A673 (cell line): ENCODE measurements around the gene ARMH1. TPM values are rescaled to one million over a fixed set of nuclear protein-coding genes. Genes with fewer than 3 reads are reported as not detected.

Experiments
- BruUV-seq: library from RNA; stranded (reverse); fragments of 400-500 nt; replicated peaks from 2 replicates; lab custom pipeline; 2021; lab: Mats Ljungman, UMichigan
- CTCF ChIA-PET: fragments of 300-600 bp; sonication (Branson Sonifier 250); formaldehyde crosslinking; loops from one replicate; lab custom pipeline; 2022; ENCODE audit warnings: antibody characterized with exemption; lab: Charles Lee
- POLR2A ChIA-PET: fragments of 300-600 bp; sonication (Branson Sonifier 250); formaldehyde crosslinking; loops from one replicate; lab custom pipeline; 2022; ENCODE audit warnings: antibody characterized with exemption; ENCODE audit not compliant: low non-redundant PET; lab: Charles Lee
- DNase-seq: peaks from one replicate; pipeline ENCODE4 v3.0.0-alpha.2; 2015; ENCODE audit warnings: low spot score
- H3K27ac ChIP-seq: fragments of 200-600 bp; sonication (generic); 2 replicates; pipeline ENCODE4 v1.5.1; 2016; ENCODE audit warnings: mixed run types, low read depth, mild to moderate bottlenecking, mixed read lengths, antibody characterized with exemption, low read length; ENCODE audit not compliant: poor library complexity, severe bottlenecking
- H3K27me3 ChIP-seq: fragments of 200-600 bp; sonication (generic); replicated peaks from 2 replicates; pipeline ENCODE4 v1.6.1; 2017; ENCODE audit warnings: mixed run types, low read depth, mild to moderate bottlenecking, mixed read lengths, antibody characterized with exemption, low read length; ENCODE audit not compliant: insufficient read depth, poor library complexity
- H3K36me3 ChIP-seq: fragments of 200-600 bp; sonication (generic); 2 replicates; pipeline ENCODE4 v1.6.1; 2016; ENCODE audit warnings: mixed run types, mild to moderate bottlenecking, mixed read lengths, antibody characterized with exemption, low read length; ENCODE audit not compliant: insufficient read depth, poor library complexity, severe bottlenecking
- H3K4me1 ChIP-seq: fragments of 200-600 bp; sonication (generic); 2 replicates; pipeline ENCODE4 v1.6.1; 2017; ENCODE audit warnings: mixed run types, mild to moderate bottlenecking, mixed read lengths, antibody characterized with exemption, low read length; ENCODE audit not compliant: insufficient read depth, poor library complexity, severe bottlenecking
- H3K4me3 ChIP-seq: fragments of 200-600 bp; sonication (generic); 2 replicates; pipeline ENCODE4 v1.5.1; 2016; ENCODE audit warnings: low read depth, mixed run types, mild to moderate bottlenecking, mixed read lengths, low read length; ENCODE audit not compliant: poor library complexity, severe bottlenecking
- H3K9me3 ChIP-seq: fragments of 200-600 bp; sonication (generic); 2 replicates; pipeline ENCODE4 v1.6.1; 2016; ENCODE audit warnings: mixed run types, low read depth, mild to moderate bottlenecking, mixed read lengths, antibody characterized with exemption, low read length; ENCODE audit not compliant: poor library complexity, severe bottlenecking
- CTCF ChIP-seq: fragments of 300-800, 200-600 bp; sonication (generic); conservative IDR thresholded peaks from 2 replicates; pipeline ENCODE4 v1.5.1; 2017; ENCODE audit warnings: low read depth, mild to moderate bottlenecking, antibody characterized with exemption, low read length, moderate library complexity, mixed read lengths
- EZH2 ChIP-seq: fragments of 200-600 bp; sonication (generic); IDR thresholded peaks from 2 replicates; pipeline ENCODE4 v1.6.1; 2017; ENCODE audit warnings: borderline replicate concordance, low read depth, mild to moderate bottlenecking, mixed read lengths, antibody characterized with exemption, low read length; ENCODE audit not compliant: poor library complexity, severe bottlenecking
- intact Hi-C: fragments of 100-400 bp; cut with micrococcal nuclease; formaldehyde crosslinking; loops from one replicate; pipeline ENCODE4 v1.10.0; 2022; ENCODE audit not compliant: unreplicated experiment
- total RNA-seq: library from RNA; stranded (reverse); gene quantifications from 2 replicates; pipeline ENCODE4 v1.2.3, GENCODE V29; 2021

ARMH1 gene
- total RNA-seq, 1 experiment from 2014 or later = 0.26 TPM

- peaks cover 62% of the 10 kb centered on the region for H3K36me3 ChIP-seq
- POLR2A ChIA-PET = no interaction called here
- intact Hi-C loops = no loop called here
These were observed 38.3 kb upstream of the ARMH1 start for GRCh38 chr1:44636083-44636687.

GRCh38 chr1:44636688-44637598 is 37.6 kb upstream of the ARMH1 start:
- DNase-seq = no peak
- CTCF ChIA-PET = interaction anchor here (0.6 to 1.1 kb wide), 2 partner anchors 16 to 651 kb away, joined by 3 to 4 read pairs; no protein-coding TSS in a partner anchor
- intact Hi-C loops = no loop called here
- TF ChIP-seq CTCF (no peak), EZH2 (no peak)
- no peak overlapping the region for H3K4me3 ChIP-seq
- POLR2A ChIA-PET = interaction anchor here (0.6 kb wide), 1 partner anchor 411 kb away, joined by 3 read pairs; no protein-coding TSS in a partner anchor
- H3K36me3 ChIP-seq = peaks cover 66% of the 10 kb centered on the region
- H3K27me3 ChIP-seq = no peaks in the 10 kb centered on the region
- no peak overlapping the region for H3K27ac ChIP-seq
- no TSS peak for BruUV-seq
- H3K9me3 ChIP-seq = no peaks in the 10 kb centered on the region
- peaks cover 5% of the 10 kb centered on the region for H3K4me1 ChIP-seq

More at GRCh38 chr1:44636083-44636687, 38.3 kb upstream of the ARMH1 start:
- CTCF ChIA-PET = interaction anchor here (1.1 kb wide), 1 partner anchor 17 kb away, joined by 3 read pairs; no protein-coding TSS in a partner anchor
- no peak for TF ChIP-seq EZH2
- TF ChIP-seq CTCF = no peak
- Histone ChIP-seq H3K4me1 (peaks cover 10% of the 10 kb centered on the region), H3K4me3 (no peak overlapping the region), H3K9me3 (no peaks in the 10 kb centered on the region), H3K27ac (no peak overlapping the region), H3K27me3 (no peaks in the 10 kb centered on the region)
- no TSS peak for BruUV-seq
- no peak for DNase-seq

DNA sequence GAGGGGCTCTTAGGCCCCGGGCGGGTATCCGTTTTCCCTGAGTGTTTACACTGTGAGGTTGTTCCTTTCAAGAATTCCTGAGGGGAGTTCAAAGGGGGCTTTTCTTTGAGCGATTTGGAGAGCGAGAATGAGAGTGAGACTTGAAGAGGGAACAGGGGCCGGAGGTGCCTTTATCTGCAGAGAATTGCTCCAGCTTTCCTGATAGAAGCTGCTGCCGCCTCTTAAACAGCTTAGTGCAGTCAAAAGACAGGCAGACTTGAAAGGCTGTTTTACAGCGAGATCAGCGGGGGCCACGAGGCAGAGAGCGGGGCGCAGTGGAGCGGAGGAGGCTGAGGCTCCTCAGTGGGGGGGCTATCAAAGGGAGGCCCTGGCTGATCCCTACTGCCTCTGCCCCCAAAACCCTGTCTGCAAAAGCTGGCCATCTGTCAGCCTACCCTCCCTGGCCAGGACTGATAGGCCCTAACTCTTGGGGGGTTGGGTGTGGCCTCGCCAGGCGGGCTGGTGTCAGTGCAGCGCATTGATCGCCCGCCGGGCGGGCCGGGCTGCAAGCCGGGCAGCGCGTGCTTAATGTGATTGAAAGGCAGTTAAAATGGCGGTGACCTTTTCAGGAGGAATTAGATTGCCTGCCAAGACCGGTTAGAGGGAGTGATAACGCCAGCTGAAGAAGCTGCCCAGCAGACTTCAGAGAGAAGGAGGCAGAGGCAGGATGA is 36.7 kb upstream of the ARMH1 start:
- no peak for TF ChIP-seq CTCF
- TF ChIP-seq EZH2 = no peak
- Histone ChIP-seq H3K9me3 (no peaks in the 10 kb centered on the region), H3K4me1 (peaks cover 3% of the 10 kb centered on the region), H3K36me3 (peaks cover 68% of the 10 kb centered on the region), H3K27ac (no peak overlapping the region), H3K27me3 (no peaks in the 10 kb centered on the region), H3K4me3 (no peak overlapping the region)
- POLR2A ChIA-PET = interaction anchor here (0.6 kb wide), 1 partner anchor 412 kb away, joined by 3 read pairs; no protein-coding TSS in a partner anchor
- DNase-seq = no peak
- BruUV-seq = no TSS peak
- intact Hi-C loops = no loop called here
- CTCF ChIA-PET = interaction anchor here (0.6 kb wide), 1 partner anchor 652 kb away, joined by 4 read pairs; no protein-coding TSS in a partner anchor
